Mesothelial cell of epicardium (in vitro differentiated cells): Measurements from ENCODE around the gene APELA. TPM values are rescaled to one million over a fixed set of nuclear protein-coding genes. Genes with fewer than 3 reads are reported as not detected.
A peak's percentile ranks its signal among the peaks of the same experiment; 100 is the strongest.
"Not testable (repeated sequence)": the region's sequence is repeated elsewhere in the genome, so short reads cannot be mapped to it uniquely, and the experiment has no call there.

Experiments
- DNase-seq, 2 experiments: peaks; one replicate each; pipeline ENCODE4 v3.0.0; 2021; ENCODE audit warnings: low spot score in 2 of 2; ENCODE audit not compliant: unreplicated experiment in 2 of 2
- H3K27ac Mint-ChIP-seq: 2 replicates; pipeline ENCODE4 v1.8.0; 2021; ENCODE audit warnings: mixed read lengths
- H3K27me3 Mint-ChIP-seq: 2 replicates; pipeline ENCODE4 v1.8.0; 2021; ENCODE audit warnings: low read depth, mixed read lengths
- H3K36me3 Mint-ChIP-seq: 2 replicates; pipeline ENCODE4 v1.8.0; 2021; ENCODE audit warnings: mixed read lengths
- H3K4me1 Mint-ChIP-seq: 2 replicates; pipeline ENCODE4 v1.8.0; 2021; ENCODE audit warnings: mixed read lengths
- H3K4me3 Mint-ChIP-seq: 2 replicates; pipeline ENCODE4 v1.8.0; 2021; ENCODE audit warnings: mild to moderate bottlenecking, moderate library complexity, mixed read lengths
- H3K9me3 Mint-ChIP-seq: 2 replicates; pipeline ENCODE4 v1.8.0; 2021; ENCODE audit warnings: mixed read lengths
- CTCF ChIP-seq: fragments of 200-600 bp; sonication (generic); IDR thresholded peaks from one replicate; pipeline ENCODE4 v1.5.0; 2021; ENCODE audit warnings: antibody characterized with exemption; ENCODE audit not compliant: unreplicated experiment
- total RNA-seq: library from RNA; stranded (reverse); gene quantifications from 3 replicates; pipeline ENCODE4 v1.2.1, GENCODE V29; 2021

Gene APELA
- total RNA-seq, 1 donor from 2014 or later: 0.56 TPM

- Mint-ChIP-seq H3K4me3 (no peak overlapping the region), H3K27me3 (peaks cover 7% of the 10 kb centered on the region), H3K4me1 (peaks cover 4% of the 10 kb centered on the region), H3K27ac (no peak overlapping the region), H3K9me3 (no peaks in the 10 kb centered on the region), H3K36me3 (no peaks in the 10 kb centered on the region)
- TF ChIP-seq CTCF: no peak
- no peak for DNase-seq
Observed at GRCh38 chr4:164935363-164935762, 58.4 kb downstream of the APELA start.

- not testable (repeated sequence) for H3K9me3 Mint-ChIP-seq, H3K4me1 Mint-ChIP-seq, H3K4me3 Mint-ChIP-seq, H3K27me3 Mint-ChIP-seq, H3K36me3 Mint-ChIP-seq, DNase-seq, H3K27ac Mint-ChIP-seq
Observed at GRCh38 chr4:164935865-164936606, 59.1 kb downstream of the APELA start.

GRCh38 chr4:164937576-164938270 is 60.7 kb downstream of the APELA start:
- Mint-ChIP-seq H3K27ac (no peak overlapping the region), H3K27me3 (peaks cover 7% of the 10 kb centered on the region), H3K4me3 (no peak overlapping the region)

GRCh38 chr4:164943192-164943591 is 66.2 kb downstream of the APELA start:
- no peak for TF ChIP-seq CTCF
- no peak for DNase-seq
- H3K9me3 Mint-ChIP-seq: no peaks in the 10 kb centered on the region
- peaks cover 12% of the 10 kb centered on the region for H3K4me1 Mint-ChIP-seq
- peak overlapping the region; percentile 41 for H3K27ac Mint-ChIP-seq
- no peaks in the 10 kb centered on the region for H3K36me3 Mint-ChIP-seq
- H3K27me3 Mint-ChIP-seq: peaks cover 16% of the 10 kb centered on the region
- H3K4me3 Mint-ChIP-seq: no peak overlapping the region

More at GRCh38 chr4:164937576-164938270, 60.7 kb downstream of the APELA start:
- no peak for TF ChIP-seq CTCF
- Mint-ChIP-seq H3K4me1 (peaks cover 4% of the 10 kb centered on the region), H3K9me3 (no peaks in the 10 kb centered on the region), H3K36me3 (no peaks in the 10 kb centered on the region)
- no peak for DNase-seq

GRCh38 chr4:164945146-164945545 is 68.2 kb downstream of the APELA start:
- Mint-ChIP-seq H3K9me3 (no peaks in the 10 kb centered on the region), H3K27ac (peak overlapping the region; percentile 47), H3K4me3 (no peak overlapping the region), H3K27me3 (peaks cover 29% of the 10 kb centered on the region), H3K4me1 (peaks cover 16% of the 10 kb centered on the region), H3K36me3 (no peaks in the 10 kb centered on the region)
- no peak for DNase-seq
- no peak for TF ChIP-seq CTCF

GRCh38 chr4:164946810-164947209 is 69.8 kb downstream of the APELA start:
- Mint-ChIP-seq H3K9me3 (no peaks in the 10 kb centered on the region), H3K27ac (no peak overlapping the region), H3K36me3 (no peaks in the 10 kb centered on the region), H3K27me3 (peaks cover 37% of the 10 kb centered on the region), H3K4me3 (no peak overlapping the region), H3K4me1 (peaks cover 16% of the 10 kb centered on the region)
- no peak for TF ChIP-seq CTCF
- DNase-seq: no peak
